ENCODE results near the gene BHMT.

DNA sequence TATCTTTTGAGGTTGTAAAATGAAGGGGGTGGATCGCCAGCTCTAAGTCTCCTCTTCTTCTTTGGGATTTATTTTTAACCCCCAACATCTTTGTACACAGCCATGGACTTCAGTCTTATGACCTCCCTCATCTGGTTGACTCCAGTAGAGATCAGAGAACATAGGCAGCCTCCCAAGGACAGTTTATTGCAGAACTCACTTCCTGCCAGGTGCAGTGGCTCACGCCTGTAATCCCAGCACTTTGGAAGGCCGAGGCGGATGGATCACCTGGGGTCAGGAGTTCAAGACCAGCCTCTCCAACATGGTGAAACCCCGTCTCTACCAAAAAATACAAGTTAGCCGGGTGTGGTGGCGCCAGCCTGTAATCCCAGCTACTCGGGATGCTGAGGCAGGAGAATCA is 2.8 kb upstream of the BHMT start:
- TF ChIP-seq, protein P1, sequence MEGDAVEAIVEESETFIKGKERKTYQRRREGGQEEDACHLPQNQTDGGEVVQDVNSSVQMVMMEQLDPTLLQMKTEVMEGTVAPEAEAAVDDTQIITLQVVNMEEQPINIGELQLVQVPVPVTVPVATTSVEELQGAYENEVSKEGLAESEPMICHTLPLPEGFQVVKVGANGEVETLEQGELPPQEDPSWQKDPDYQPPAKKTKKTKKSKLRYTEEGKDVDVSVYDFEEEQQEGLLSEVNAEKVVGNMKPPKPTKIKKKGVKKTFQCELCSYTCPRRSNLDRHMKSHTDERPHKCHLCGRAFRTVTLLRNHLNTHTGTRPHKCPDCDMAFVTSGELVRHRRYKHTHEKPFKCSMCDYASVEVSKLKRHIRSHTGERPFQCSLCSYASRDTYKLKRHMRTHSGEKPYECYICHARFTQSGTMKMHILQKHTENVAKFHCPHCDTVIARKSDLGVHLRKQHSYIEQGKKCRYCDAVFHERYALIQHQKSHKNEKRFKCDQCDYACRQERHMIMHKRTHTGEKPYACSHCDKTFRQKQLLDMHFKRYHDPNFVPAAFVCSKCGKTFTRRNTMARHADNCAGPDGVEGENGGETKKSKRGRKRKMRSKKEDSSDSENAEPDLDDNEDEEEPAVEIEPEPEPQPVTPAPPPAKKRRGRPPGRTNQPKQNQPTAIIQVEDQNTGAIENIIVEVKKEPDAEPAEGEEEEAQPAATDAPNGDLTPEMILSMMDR (conservative IDR thresholded peaks at IDR 0.05; ENCODE audit: low read depth, low read length) = no peak
- TF ChIP-seq POLR2A (IDR thresholded peaks at IDR 0.05; ENCODE audit: low read depth, low read length) (no peak), RAD21 (IDR thresholded peaks at IDR 0.05; ENCODE audit: low read length) (no peak), RCOR1 (IDR thresholded peaks at IDR 0.05; ENCODE audit: insufficient replicate concordance, low read length) (no peak), CEBPB (IDR thresholded peaks at IDR 0.05; ENCODE audit: low read depth, low read length) (no peak), BHLHE40 (IDR thresholded peaks at IDR 0.05; ENCODE audit: low read depth, low read length) (no peak)
- TF ChIP-seq, protein P2, sequence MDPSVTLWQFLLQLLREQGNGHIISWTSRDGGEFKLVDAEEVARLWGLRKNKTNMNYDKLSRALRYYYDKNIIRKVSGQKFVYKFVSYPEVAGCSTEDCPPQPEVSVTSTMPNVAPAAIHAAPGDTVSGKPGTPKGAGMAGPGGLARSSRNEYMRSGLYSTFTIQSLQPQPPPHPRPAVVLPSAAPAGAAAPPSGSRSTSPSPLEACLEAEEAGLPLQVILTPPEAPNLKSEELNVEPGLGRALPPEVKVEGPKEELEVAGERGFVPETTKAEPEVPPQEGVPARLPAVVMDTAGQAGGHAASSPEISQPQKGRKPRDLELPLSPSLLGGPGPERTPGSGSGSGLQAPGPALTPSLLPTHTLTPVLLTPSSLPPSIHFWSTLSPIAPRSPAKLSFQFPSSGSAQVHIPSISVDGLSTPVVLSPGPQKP (IDR thresholded peaks at IDR 0.05; ENCODE audit: borderline replicate concordance, low read depth, low read length) = no peak

Data from IMR-90 (cell line).